ENCODE results near the gene LAMTOR4. TPM values are rescaled to one million over a fixed set of nuclear protein-coding genes. Genes with fewer than 3 reads are reported as not detected.

LAMTOR4 gene
- total and polyA plus RNA-seq, 2 of the 13 experiments (the other 11 are each of a cell fraction or from before 2014, with no cell fraction given): 115 to 118 TPM

GRCh38 chr7:100126931-100127865 is 21.5 kb upstream of the LAMTOR4 start, which contains the start of gene MBLAC1 (continued):
- peak; percentile 19; the same call in 1 of the 2 replicates for TF ChIP-seq NR2C2 (CRISPR knock-in tag; IDR thresholded peaks at IDR 0.05; ENCODE audit: borderline replicate concordance)
- TF ChIP-seq JARID2 (CRISPR knock-in tag; IDR thresholded peaks at IDR 0.05; ENCODE audit: insufficient replicate concordance): no peak
- 0 out of 3 replicates have a peak, but pooled peaks have one; percentile 50 for TF ChIP-seq MXI1 (IDR thresholded peaks at IDR 0.05; ENCODE audit: borderline replicate concordance, low read depth, low read length)
- TF ChIP-seq ZBTB38 (CRISPR knock-in tag; IDR thresholded peaks at IDR 0.05): peak; percentile 36; the same call in 1 of the 2 replicates
- no peak for TF ChIP-seq IKZF1 (IDR thresholded peaks at IDR 0.05)
- 0 out of 2 replicates have a peak, but pooled peaks have one; percentile 52 for TF ChIP-seq ZNF264 (CRISPR knock-in tag; IDR thresholded peaks at IDR 0.05)
- no peak for TF ChIP-seq GABPA (IDR thresholded peaks at IDR 0.05; ENCODE audit: low read depth, low read length)
- no peak for TF ChIP-seq GABPA (CRISPR knock-in tag; IDR thresholded peaks at IDR 0.05; ENCODE audit: low read depth)
- TF ChIP-seq ZNF780A (CRISPR knock-in tag; IDR thresholded peaks at IDR 0.05): 0 out of 2 replicates have a peak, but pooled peaks have one; percentile 31
- no peak for TF ChIP-seq FOXM1 (CRISPR knock-in tag; IDR thresholded peaks at IDR 0.05)
- TF ChIP-seq ZNF891 (CRISPR knock-in tag; IDR thresholded peaks at IDR 0.05): no peak; the same call in 1 of the 2 replicates
- TF ChIP-seq ZC3H4 (CRISPR knock-in tag; IDR thresholded peaks at IDR 0.05; ENCODE audit: borderline replicate concordance): 0 out of 2 replicates have a peak, but pooled peaks have one; percentile 10
- TF ChIP-seq ZNF772 (CRISPR knock-in tag; IDR thresholded peaks at IDR 0.05): no peak; the same call in 1 of the 2 replicates
- peak; percentile 84 for TF ChIP-seq POLR2G (IDR thresholded peaks at IDR 0.05; ENCODE audit: low read depth, low read length)
- TF ChIP-seq ERF (CRISPR knock-in tag; IDR thresholded peaks at IDR 0.05): 0 out of 2 replicates have a peak, but pooled peaks have one; percentile 51
- no peak for TF ChIP-seq ZFYVE20 (CRISPR knock-in tag; IDR thresholded peaks at IDR 0.05; ENCODE audit: borderline replicate concordance, low read depth)
- 0 out of 2 replicates have a peak, but pooled peaks have one; percentile 8 for TF ChIP-seq TSC22D2 (CRISPR knock-in tag; IDR thresholded peaks at IDR 0.05; ENCODE audit: borderline replicate concordance)
- TF ChIP-seq, protein P1, sequence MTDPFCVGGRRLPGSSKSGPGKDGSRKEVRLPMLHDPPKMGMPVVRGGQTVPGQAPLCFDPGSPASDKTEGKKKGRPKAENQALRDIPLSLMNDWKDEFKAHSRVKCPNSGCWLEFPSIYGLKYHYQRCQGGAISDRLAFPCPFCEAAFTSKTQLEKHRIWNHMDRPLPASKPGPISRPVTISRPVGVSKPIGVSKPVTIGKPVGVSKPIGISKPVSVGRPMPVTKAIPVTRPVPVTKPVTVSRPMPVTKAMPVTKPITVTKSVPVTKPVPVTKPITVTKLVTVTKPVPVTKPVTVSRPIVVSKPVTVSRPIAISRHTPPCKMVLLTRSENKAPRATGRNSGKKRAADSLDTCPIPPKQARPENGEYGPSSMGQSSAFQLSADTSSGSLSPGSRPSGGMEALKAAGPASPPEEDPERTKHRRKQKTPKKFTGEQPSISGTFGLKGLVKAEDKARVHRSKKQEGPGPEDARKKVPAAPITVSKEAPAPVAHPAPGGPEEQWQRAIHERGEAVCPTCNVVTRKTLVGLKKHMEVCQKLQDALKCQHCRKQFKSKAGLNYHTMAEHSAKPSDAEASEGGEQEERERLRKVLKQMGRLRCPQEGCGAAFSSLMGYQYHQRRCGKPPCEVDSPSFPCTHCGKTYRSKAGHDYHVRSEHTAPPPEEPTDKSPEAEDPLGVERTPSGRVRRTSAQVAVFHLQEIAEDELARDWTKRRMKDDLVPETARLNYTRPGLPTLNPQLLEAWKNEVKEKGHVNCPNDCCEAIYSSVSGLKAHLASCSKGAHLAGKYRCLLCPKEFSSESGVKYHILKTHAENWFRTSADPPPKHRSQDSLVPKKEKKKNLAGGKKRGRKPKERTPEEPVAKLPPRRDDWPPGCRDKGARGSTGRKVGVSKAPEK (CRISPR knock-in tag; IDR thresholded peaks at IDR 0.05; ENCODE audit: borderline replicate concordance): 0 out of 2 replicates have a peak, but pooled peaks have one; percentile 21
- TF ChIP-seq, protein P2, sequence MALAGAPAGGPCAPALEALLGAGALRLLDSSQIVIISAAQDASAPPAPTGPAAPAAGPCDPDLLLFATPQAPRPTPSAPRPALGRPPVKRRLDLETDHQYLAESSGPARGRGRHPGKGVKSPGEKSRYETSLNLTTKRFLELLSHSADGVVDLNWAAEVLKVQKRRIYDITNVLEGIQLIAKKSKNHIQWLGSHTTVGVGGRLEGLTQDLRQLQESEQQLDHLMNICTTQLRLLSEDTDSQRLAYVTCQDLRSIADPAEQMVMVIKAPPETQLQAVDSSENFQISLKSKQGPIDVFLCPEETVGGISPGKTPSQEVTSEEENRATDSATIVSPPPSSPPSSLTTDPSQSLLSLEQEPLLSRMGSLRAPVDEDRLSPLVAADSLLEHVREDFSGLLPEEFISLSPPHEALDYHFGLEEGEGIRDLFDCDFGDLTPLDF (CRISPR knock-in tag; IDR thresholded peaks at IDR 0.05): peak; percentile 52; the same call in 1 of the 2 replicates
- TF ChIP-seq, protein P3, sequence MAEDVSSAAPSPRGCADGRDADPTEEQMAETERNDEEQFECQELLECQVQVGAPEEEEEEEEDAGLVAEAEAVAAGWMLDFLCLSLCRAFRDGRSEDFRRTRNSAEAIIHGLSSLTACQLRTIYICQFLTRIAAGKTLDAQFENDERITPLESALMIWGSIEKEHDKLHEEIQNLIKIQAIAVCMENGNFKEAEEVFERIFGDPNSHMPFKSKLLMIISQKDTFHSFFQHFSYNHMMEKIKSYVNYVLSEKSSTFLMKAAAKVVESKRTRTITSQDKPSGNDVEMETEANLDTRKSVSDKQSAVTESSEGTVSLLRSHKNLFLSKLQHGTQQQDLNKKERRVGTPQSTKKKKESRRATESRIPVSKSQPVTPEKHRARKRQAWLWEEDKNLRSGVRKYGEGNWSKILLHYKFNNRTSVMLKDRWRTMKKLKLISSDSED (CRISPR knock-in tag; IDR thresholded peaks at IDR 0.05): peak; percentile 80; the same call in 1 of the 2 replicates
- peak; percentile 61; the same call in 1 of the 2 replicates for TF ChIP-seq YEATS4 (CRISPR knock-in tag; IDR thresholded peaks at IDR 0.05; ENCODE audit: borderline replicate concordance)
- peak; percentile 6; the same call in 1 of the 2 replicates for TF ChIP-seq HDAC2 (CRISPR knock-in tag; IDR thresholded peaks at IDR 0.05)
- TF ChIP-seq ZNF713 (CRISPR knock-in tag; IDR thresholded peaks at IDR 0.05): 0 out of 2 replicates have a peak, but pooled peaks have one; percentile 7
- TF ChIP-seq, protein P4, sequence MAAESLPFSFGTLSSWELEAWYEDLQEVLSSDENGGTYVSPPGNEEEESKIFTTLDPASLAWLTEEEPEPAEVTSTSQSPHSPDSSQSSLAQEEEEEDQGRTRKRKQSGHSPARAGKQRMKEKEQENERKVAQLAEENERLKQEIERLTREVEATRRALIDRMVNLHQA (CRISPR knock-in tag; IDR thresholded peaks at IDR 0.05): no peak
